ENCODE measurements around the gene RNF144B.

GRCh38 chr6:18436341-18436740, 49.2 kb downstream of the RNF144B start:
- no peak for TF ChIP-seq CTCF (conservative IDR thresholded peaks at IDR 0.05)
- TF ChIP-seq EZH2 (IDR thresholded peaks at IDR 0.05; ENCODE audit: low read depth), result no peak

Measured in PC-9 (cell line).